ENCODE measurements around the gene HMGB3. TPM values are rescaled to one million over a fixed set of nuclear protein-coding genes. Genes with fewer than 3 reads are reported as not detected.

Gene HMGB3
- total and polyA plus RNA-seq, 8 donors: 1.2 to 19.7 (median 10.7) TPM; not detected in 1

GRCh38 chrX:150936556-150936955, 46.6 kb upstream of the HMGB3 start:
- 40 to 55% (median 48%) methylated on average over 5 to 6 of the region's 6 CpGs for WGBS, 5 donors
- Histone ChIP-seq H3K27me3 (peaks cover 0 to 6% (median 0%) of the 10 kb centered on the region in 3 donors), H3K36me3 (no peaks in the 10 kb centered on the region), H3K4me3 (no peak overlapping the region), H3K9me3 (peaks cover 0 to 14% (median 4%) of the 10 kb centered on the region in 4 donors), H3K4me1 (no peaks in the 10 kb centered on the region), H3K27ac (no peak overlapping the region)
- intact Hi-C loops (cut with DNase I; ENCODE audit: low total_unique reads): no loop called here
- TF ChIP-seq EP300 (IDR thresholded peaks at IDR 0.05) (no peak), POLR2A (IDR thresholded peaks at IDR 0.05) (no peak), POLR2AphosphoS5 (IDR thresholded peaks at IDR 0.05) (no peak), CTCF (IDR thresholded peaks at IDR 0.05) (no peak)
- DNase-seq: no peak

GRCh38 chrX:150940844-150941495, 42.2 kb upstream of the HMGB3 start:
- peaks cover 0 to 14% (median 4%) of the 10 kb centered on the region in 4 donors for H3K9me3 ChIP-seq
- H3K36me3 ChIP-seq: no peaks in the 10 kb centered on the region
- H3K27me3 ChIP-seq: no peaks in the 10 kb centered on the region
- intact Hi-C loops (cut with DNase I; ENCODE audit: low total_unique reads): no loop called here
- WGBS, 5 donors: 53 to 79% (median 71%) methylated on average over 8 to 9 of the region's 9 CpGs
- no peak overlapping the region for H3K4me3 ChIP-seq
- DNase-seq: no peak
- H3K4me1 ChIP-seq: no peaks in the 10 kb centered on the region
- H3K27ac ChIP-seq: no peak overlapping the region
- TF ChIP-seq POLR2AphosphoS5 (IDR thresholded peaks at IDR 0.05) (no peak), EP300 (IDR thresholded peaks at IDR 0.05) (no peak), CTCF (IDR thresholded peaks at IDR 0.05) (no peak), POLR2A (IDR thresholded peaks at IDR 0.05) (no peak)

GRCh38 chrX:150941580-150941979, 41.6 kb upstream of the HMGB3 start:
- H3K9me3 ChIP-seq: peaks cover 0 to 13% (median 4%) of the 10 kb centered on the region in 4 donors
- intact Hi-C loops (cut with DNase I; ENCODE audit: low total_unique reads): no loop called here
- 37 to 47% (median 43%) methylated on average over 2 of the region's 2 CpGs for WGBS, 5 donors
- DNase-seq: no peak
- no peaks in the 10 kb centered on the region for H3K36me3 ChIP-seq
- H3K4me3 ChIP-seq: no peak overlapping the region
- TF ChIP-seq POLR2AphosphoS5 (IDR thresholded peaks at IDR 0.05) (no peak), POLR2A (IDR thresholded peaks at IDR 0.05) (no peak), CTCF (IDR thresholded peaks at IDR 0.05) (no peak), EP300 (IDR thresholded peaks at IDR 0.05) (no peak)
- H3K27me3 ChIP-seq: no peaks in the 10 kb centered on the region
- H3K4me1 ChIP-seq: no peaks in the 10 kb centered on the region
- H3K27ac ChIP-seq: no peak overlapping the region

- Histone ChIP-seq H3K27me3 (no peaks in the 10 kb centered on the region), H3K9me3 (no peaks in the 10 kb centered on the region), H3K36me3 (no peaks in the 10 kb centered on the region), H3K4me3 (no peak overlapping the region), H3K4me1 (no peaks in the 10 kb centered on the region), H3K27ac (no peak overlapping the region)
- intact Hi-C loops (cut with DNase I; ENCODE audit: low total_unique reads): no loop called here
- WGBS, 5 donors: 64 to 71% (median 68%) methylated on average over 8 to 9 of the region's 9 CpGs
- no peak for TF ChIP-seq CTCF (IDR thresholded peaks at IDR 0.05)
- TF ChIP-seq EP300 (IDR thresholded peaks at IDR 0.05): no peak
- TF ChIP-seq POLR2AphosphoS5 (IDR thresholded peaks at IDR 0.05): no peak
- no peak for TF ChIP-seq POLR2A (IDR thresholded peaks at IDR 0.05)
- peak in 1 of 2 donors; percentile 18 for DNase-seq
Measured at GRCh38 chrX:150942942-150943594, 40.1 kb upstream of the HMGB3 start.
